HG02798 (cell line): ENCODE measurements around the gene BIRC7.

Source experiments
- ATAC-seq: cut with Tn5 transposase; IDR thresholded peaks from one replicate; pipeline ENCODE4 v1.9.1; 2021; ENCODE audit warnings: mild to moderate bottlenecking; ENCODE audit not compliant: unreplicated experiment, poor library complexity

The BIRC7 gene

GRCh38 chr20:63223121-63223825 is 12.4 kb upstream of the BIRC7 start:
- no peak for ATAC-seq

GRCh38 chr20:63223826-63224207 is 11.9 kb upstream of the BIRC7 start:
- no peak for ATAC-seq

GRCh38 chr20:63224412-63225081 is 11.2 kb upstream of the BIRC7 start:
- ATAC-seq, result no peak

GRCh38 chr20:63225082-63225454 is 10.6 kb upstream of the BIRC7 start:
- no peak for ATAC-seq

GRCh38 chr20:63226042-63226943 is 9.4 kb upstream of the BIRC7 start:
- ATAC-seq, result no peak

GRCh38 chr20:63227260-63227659 is 8.4 kb upstream of the BIRC7 start:
- no peak for ATAC-seq

GRCh38 chr20:63228806-63229205 is 6.9 kb upstream of the BIRC7 start:
- ATAC-seq, result no peak

GRCh38 chr20:63230800-63231268 is 4.9 kb upstream of the BIRC7 start:
- ATAC-seq, result no peak

- ATAC-seq, result no peak
Observed at GRCh38 chr20:63232235-63233060, 3.3 kb upstream of the BIRC7 start.

- no peak for ATAC-seq
Observed at GRCh38 chr20:63233061-63233344, 2.7 kb upstream of the BIRC7 start.

- ATAC-seq, result no peak
Observed at GRCh38 chr20:63233924-63234323, 1.8 kb upstream of the BIRC7 start.

- no peak for ATAC-seq
Observed at GRCh38 chr20:63234693-63235398, 859 bp upstream of the BIRC7 start.

GRCh38 chr20:63236116-63236837 is 572 bp downstream of the BIRC7 start:
- ATAC-seq, result no peak

- no peak for ATAC-seq
Observed at GRCh38 chr20:63238031-63238430, 2.3 kb downstream of the BIRC7 start.

GRCh38 chr20:63238514-63239125 is 2.9 kb downstream of the BIRC7 start:
- no peak for ATAC-seq

GRCh38 chr20:63239431-63239830 is 3.7 kb downstream of the BIRC7 start:
- ATAC-seq, result no peak

GRCh38 chr20:63240004-63240403 is 4.3 kb downstream of the BIRC7 start:
- ATAC-seq, result no peak

- no peak for ATAC-seq
Observed at GRCh38 chr20:63241272-63241671, 5.6 kb downstream of the BIRC7 start.

- ATAC-seq, result no peak
Observed at GRCh38 chr20:63242736-63243135, 7.0 kb downstream of the BIRC7 start.
